Measurements from ENCODE around the gene MDN1.
A peak's percentile ranks its signal among the peaks of the same experiment; 100 is the strongest.
"Not testable (repeated sequence)": the region's sequence is repeated elsewhere in the genome, so short reads cannot be mapped to it uniquely, and the experiment has no call there.

The MDN1 gene

DNA sequence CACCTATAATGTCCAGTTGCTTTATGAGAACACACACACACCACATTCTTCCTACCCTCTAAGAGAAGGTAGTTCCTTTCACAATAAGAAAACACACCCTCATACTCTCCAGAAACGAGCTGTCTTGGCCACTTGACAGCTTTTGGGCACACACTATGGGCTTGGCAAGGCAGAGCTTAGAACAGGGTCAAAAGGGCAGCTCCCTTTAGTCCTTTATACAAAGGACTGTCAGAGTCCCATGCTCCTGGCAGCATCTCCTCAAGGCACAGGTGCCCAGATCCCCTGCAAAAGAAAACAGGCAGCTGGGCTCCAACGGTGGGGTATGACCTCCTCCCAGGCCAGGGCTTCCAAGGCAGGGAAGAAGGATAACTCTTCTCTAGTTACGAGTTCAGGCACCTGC is 176.2 kb downstream of the MDN1 start:
- no peak for DNase-seq

DNA sequence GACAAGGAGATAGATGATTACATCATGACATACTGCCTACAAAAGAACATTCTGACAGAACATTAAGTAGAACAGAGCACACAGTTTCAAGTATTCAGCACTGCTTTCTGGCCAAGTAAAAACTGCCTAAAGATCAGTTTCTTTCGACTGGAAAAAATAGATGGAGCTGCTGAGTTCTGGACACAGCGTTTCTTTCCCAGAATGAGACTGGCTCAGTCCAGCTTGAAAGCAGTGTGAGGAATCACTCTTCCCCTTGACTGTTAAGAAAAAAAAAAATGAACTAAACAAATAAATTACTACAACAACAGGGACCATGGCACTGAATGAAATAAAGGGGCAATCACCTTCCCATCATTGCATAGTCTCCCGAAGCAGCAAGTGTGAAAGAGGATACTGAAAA is 176.6 kb downstream of the MDN1 start:
- no peak for DNase-seq

DNA sequence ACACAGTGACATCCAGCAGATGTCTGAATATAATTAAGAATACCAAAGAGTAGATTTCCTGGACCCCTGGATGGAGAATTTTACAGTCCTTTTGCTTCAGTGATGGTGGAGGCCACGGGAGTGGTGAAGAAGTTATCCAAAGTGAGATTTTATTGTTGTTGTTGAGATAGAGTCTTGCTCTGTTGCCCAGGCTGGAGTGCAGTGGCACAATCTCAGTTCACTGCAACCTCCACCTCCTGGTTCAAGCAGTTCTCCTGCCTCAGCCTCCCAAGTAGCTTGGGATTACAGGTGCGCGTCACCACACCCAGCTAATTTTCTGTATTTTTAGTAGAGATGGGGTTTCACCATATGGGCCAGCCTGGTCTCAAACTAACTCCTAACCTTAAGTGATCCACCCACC is 178.0 kb downstream of the MDN1 start:
- not testable (repeated sequence) for DNase-seq

DNA sequence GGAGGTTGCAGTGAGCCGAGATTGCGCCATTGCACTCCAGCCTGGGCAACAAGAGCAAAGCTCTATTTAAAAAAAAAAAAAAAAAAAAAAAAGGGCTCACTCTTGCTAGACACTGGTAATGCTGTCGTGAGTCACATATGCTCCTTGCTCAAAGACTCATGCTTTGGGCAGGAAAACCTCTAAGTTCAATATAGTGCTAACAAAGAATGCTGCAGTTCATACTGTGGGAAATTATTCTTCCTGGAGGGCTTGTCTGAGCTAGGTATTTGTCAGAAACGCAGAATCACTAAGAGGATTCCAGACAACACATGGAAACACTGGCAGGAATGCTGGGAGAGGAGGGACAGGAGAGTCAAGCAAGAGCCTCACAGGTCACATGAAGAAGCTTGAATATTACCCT is 178.8 kb downstream of the MDN1 start:
- no peak for DNase-seq

DNA sequence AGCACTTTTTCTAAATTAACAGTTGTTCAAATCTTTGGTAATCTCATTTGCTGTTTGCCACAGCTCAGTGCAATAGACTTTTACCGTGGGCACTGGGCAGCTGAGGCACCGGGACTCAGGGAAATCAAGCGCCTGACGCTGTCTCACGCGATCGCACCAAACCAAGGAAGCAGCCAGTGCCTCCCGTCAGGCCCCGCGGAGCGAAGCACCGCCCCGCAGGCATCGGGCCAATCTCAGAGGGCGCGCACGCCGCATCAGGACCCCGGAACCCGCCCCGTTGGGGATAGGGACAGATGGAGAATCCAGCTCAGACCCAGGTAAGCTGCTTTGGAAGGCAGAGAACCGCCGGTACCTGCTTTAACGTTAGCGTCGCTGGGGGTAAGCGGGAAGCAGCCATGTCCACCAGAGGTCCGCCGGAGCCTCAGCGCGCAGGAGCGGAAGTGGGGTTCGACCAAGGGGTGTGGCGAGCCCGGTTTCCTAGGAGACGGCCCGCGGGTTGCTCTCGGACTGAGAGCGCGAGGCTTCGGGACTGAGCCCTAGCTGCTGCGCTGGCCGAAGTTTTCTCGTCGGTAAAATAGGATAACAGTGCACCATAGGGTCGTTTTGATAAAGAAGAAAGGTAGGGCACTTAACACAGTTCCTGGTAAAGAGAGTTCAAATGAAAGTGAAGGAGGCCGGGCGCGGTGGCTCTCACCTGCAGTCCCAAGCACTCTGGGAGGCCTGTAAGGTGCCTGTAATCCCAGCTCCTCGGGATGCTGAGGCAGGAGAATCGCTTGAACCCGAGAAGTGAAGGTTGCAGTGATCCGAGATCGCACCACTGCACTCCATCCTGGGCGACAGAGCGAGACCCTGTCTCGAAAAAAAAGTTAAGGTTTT is 181.0 kb downstream of the MDN1 start, which contains the start of gene LYRM2:
Gene LYRM2, minus strand, starts transcription at position 428 of the 876 bp plus-strand sequence. Its CDS starts 31 bp downstream, at position 397.
- DNase-seq = peak; percentile 95 to 96

DNA sequence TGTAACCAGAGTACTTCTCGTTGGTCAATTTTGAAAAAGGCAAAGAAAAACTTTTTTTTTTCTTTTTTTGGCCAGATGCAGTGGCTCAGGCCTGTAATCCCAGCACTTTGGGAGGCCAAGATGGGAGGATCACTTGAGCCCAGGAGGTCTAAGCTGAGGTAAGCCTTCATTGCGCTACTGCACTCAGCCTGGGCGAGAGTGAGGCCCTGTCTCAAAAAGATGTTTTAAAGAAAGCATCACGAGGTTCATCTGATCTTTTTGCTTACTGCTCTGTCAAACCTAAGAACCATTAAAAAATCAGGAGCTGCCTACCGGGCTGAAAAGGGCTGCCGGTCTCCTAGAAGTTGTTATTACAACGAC is 181.7 kb downstream of the MDN1 start:
- DNase-seq = no peak

DNA sequence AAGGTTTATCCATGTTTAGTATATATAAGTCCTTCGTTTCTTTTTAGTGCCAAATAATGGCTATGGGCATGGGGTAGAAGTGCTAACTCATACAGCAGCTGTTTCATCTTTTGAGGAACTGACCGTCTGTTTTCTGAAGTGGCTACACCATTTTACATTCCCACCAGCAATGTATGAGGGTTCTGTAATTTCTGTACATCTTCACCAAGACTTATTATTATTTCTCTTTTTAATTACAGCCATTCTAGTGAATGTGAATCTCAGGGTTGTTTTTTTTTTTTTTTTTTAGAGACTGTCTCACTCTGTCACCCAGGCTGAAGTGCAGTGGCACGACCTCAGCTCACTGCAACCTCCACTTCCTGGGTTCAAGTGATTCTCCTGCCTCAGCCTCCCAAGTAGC is 183.2 kb downstream of the MDN1 start:
- not testable (repeated sequence) for DNase-seq

DNA sequence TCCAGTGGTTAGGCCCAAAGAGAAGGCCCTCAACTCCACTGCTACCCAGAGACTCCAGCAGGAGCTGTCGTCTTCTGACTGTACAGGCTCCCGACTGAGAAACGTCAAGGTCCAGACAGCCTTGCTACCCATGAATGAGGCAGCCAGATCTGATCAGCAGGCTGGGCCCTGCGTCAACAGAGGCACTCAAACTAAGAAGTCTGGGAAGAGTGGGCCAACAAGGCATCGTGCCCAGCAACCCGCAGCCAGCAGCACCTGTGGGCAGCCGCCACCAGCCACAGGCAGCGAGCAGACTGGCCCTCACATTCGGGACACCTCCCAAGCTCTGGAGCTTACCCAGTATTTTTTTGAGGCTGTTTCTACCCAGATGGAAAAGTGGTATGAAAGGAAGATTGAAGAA is 189.1 kb downstream of the MDN1 start:
- no peak for DNase-seq

DNA sequence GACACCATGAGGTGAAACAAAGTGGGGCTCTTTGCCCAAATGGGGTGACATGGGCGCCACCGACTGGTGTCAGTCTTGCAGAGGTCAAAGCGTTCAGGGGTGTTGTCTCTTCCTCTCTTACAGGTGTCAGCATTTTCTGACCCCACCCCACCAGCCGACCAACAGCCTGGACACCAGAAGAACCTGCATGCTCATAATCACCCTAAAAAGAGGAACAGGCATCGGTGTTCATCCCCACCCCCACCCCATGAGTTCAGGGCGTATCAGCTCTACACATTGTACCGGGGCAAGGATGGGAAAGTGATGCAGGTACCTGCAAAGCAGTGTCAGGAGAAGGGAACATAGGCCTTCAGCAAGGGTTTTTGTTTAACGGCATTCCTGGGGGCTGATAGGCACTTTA is 195.8 kb downstream of the MDN1 start:
- no peak for DNase-seq

DNA sequence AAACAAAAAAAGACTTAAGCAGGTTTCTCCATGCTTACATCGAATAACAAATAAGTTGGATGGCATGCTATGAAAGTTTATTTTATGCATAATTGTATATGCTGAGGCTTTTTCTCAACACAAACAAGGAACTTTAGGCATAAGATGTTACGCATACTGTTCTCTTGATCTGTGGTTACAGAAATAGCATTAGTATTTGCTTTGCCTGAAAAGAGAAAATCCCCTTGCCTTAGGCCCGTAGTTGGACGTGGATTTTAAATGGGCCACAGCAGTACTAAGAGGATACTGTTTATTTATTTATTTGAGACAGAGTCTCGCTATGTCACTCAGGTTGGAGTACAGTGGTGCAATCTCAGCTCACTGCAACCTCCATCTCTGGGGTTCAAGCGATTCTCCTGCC is 200.0 kb downstream of the MDN1 start:
- DNase-seq = no peak

DNA sequence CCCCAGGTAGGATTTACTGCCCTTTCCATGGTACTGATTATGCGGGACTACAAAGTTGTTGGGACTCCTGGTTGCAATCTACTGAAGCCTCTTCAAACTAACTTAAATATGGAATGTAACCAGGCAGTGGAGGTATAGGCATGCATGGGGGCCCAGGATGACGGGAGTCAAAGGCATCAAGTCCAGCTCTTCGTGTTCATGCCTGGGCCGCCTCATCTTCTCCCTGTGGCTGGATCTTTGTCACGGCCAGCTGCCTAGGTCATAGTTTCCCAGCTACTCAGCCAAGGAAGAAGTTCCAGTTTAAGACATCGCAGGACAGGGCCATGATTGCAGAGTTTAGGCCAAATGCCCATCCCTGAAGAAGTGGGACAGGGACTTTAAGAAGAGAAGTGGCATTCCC is 201.6 kb downstream of the MDN1 start:
- no peak for DNase-seq

DNA sequence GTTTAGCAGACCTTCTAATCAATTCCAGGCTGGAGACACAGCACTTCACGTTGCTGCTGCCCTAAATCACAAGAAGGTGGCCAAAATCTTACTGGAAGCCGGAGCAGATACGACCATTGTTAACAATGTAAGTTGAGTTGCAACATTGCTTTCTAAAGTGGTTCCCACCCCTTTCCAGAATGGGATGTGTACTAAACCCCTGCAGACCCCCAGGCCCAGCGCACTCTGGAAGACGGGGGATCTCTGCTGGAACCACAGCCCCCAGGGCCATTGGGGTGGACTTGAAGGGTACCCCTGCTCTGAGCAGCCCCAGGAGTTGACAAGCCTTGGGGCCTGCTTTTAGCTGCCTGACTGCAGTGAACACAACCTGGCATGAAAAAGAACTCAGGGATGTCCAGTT is 203.1 kb downstream of the MDN1 start:
- no peak for DNase-seq

DNA sequence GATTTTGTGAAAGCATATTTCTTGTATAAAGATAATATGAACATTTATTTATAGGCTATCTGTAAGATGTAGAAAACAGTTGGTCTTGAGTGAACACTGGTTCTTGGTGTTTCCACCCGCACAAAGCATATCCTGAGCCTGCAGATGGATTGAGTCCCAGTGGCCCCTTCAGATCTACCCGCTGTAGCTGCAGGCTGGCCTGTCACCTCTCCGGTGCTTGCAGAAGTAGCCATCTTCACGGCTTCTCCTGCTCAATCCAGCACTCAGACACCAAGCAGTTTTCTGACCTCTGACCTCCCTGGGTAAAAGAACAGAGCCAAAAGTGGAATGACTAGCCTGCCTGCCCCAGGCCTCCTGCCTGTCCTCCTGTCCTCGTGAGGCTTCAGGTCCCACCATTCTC is 203.7 kb downstream of the MDN1 start:
- no peak for DNase-seq

DNA sequence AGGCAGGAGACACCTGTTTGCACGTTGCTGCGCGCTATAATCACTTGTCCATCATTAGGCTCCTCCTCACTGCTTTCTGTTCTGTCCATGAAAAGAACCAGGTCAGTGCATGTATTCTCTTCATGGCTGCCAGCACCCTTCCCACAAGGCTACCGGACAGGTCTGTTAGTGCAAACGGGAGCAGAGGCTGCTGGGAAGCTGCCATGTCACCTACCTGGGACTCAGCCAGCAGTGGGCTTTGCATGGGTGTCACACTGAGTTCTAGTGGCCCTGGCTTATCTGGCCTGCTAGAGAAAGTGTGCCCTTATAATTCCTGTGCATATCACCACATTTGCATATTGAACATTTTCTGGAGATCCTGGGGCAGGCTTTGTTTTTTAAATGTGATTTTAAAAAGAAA is 205.8 kb downstream of the MDN1 start:
- no peak for DNase-seq

DNA sequence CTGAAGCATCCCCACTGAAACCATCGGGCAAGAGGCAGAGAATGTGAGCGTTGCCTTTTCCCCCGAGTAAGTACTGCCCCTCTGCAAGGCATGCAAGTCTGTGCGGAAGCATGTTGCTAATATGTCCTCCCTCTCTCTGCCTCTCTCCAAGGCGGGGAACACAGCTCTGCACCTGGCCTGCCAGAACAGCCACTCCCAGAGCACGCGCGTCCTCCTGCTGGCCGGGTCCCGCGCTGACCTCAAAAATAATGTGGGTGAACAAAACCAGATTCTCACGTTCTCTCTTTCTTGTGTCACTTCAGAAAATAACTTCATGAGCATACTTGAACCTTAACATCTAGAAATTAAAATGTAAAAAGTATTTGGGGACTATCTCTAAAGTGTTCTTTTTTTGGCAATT is 207.5 kb downstream of the MDN1 start:
- no peak for DNase-seq

DNA sequence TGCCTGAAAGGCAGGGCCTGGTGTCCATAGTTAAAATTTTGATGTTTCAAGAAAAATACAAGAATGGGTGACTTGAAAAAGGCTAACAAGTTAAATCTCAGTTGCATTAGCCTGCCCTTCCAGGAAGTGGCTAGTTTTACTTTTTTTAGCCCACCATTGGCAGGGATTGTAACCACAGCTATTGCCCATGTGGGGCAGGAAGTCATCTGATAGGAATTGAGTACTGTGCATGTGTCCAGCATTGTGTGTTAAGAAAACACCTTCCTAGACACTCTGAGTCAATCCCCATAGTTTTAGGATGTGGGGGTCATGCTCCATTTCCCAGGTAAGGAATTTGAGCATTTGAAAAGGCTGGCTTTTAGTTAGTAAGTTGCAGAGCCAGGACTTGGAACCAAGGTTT is 207.9 kb downstream of the MDN1 start:
- DNase-seq = no peak

DNA sequence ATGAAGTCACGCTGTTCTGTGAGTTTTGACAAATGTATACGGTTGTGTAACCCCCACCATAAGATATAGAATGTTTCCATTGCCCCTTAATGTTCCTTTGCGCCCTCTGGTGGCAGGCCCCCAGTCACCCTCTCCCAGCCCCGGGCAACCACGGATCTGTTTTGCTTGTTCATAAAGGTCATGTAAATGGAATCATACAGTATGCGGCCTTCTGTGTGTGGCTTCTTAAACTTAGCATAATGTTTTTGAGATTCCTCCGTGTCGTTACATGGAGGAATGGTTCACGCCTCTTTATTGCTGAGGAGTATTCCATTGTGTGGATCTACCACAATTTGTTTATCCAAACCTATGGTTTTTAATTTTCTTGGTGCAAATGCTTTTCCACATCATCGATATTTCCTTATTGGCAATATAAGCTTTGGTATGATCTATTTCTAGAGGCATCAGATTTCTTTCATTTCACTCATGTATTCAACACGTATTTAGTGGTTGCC is 209.4 kb downstream of the MDN1 start:
- peak; percentile 86 to 88 for DNase-seq

DNA sequence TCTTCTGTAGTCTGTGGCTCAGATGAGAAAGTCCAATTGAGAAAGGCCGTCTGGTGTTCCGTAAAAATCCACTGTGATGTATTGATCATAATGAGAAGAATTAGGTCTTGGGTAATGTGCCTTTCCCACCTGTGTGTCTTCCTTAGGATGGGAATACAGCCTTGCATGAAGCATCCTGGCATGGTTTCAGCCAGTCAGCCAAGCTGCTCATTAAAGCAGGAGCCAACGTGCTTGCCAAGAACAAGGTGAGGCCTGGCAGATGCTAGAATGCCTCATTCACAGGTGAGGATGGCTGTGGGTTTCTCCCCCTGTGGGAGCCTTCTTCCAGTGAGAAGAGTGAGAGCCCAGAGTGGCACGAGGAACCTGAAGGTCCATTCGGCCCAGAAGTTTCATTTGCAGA is 213.7 kb downstream of the MDN1 start:
- DNase-seq = no peak

DNA sequence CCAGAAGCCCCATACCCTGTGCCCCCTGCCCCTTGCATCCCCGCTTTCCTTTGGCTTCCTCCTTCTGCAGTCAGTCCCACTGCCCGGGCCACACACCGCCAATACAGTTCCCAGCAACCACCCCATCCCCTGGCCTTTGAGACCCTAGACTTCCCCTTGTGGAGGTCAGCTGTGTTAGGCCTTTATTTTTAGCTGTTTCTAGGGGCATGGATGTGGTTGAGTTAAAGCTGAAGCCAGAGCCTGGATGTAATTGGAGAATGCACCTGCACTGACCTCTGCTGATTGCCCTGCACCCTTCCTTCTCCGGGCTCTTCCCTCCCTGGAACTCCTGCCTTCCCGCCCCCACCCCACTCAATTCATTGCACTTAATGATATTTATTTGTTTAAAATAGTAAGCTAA is 214.9 kb downstream of the MDN1 start:
- no peak for DNase-seq

DNA sequence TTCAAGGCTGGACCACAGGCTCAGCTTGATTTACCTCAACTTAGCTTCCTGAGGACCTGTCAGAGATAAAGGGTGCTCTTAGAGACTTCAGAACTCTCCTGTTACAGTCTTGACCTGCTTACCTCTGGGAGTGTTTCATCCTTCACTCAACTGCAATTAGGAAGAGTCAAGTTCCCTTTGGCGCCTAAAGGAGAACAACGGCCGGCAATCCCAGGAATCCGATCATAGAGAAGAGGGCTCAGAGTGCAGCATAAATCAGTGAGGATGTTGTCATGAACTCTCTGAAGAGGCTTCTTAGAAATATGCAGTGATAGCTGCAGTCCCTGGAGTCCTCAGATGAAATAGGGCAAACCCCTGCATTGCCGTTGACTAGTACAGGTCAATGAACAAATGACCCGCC is 217.4 kb downstream of the MDN1 start:
- DNase-seq = no peak

DNA sequence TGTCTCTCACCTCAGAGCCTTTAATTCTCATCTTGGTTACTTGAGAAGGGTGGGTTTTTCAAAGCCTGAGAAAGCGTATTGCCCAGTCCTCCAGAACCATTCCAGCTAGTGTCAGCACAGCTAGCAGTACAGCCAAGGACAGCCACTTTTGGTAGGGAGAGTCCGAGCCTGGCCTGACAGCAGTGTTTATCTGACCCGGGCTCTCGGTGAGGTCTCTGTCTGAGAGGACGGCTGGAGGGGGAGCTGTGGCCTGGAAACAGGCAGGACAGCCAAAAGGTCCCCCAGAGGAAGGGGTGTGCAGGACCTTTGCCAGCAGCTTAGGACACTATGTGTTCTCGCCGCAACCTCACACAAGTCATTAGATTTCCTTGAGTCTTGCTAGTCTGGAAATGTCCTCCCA is 219.9 kb downstream of the MDN1 start:
- DNase-seq = no peak

DNA sequence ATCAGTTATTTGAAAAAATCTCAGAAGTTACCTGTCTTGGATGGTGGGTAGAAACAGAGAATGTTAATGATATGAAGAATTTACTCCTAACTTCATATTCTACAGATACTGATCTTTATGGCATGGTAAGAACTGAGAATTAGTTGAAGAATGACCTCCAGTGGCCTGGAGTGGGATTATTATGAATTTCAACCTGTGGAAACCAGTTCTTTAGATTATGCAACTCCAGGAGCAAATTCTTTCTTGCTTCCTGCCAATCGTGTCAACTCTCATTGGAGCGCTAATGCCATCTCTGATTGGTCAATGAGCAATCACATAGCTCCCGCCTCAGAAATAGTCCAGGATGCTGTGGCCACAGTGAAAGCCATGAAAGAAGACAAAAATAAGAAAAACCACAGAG is 221.6 kb downstream of the MDN1 start:
- DNase-seq = no peak

DNA sequence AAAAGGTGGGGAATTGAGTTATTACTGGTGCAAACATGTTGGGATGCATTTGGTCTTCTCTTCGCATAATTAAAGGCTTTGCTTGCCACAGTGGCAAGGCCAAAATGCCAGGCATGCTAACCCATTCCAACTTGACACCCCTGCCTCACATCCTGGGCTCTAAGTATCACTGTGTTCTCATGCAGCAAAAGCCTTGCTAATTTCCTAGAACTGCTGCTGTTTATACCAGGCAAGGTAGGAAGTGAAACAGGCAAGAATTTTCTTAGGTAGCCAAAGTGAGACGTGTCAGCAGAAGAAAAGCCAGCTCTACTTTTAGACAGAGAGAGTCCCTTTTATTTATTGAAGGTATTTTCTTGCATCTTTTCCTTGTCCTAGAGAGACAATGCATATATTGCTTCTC is 222.2 kb downstream of the MDN1 start:
- DNase-seq = no peak

DNA sequence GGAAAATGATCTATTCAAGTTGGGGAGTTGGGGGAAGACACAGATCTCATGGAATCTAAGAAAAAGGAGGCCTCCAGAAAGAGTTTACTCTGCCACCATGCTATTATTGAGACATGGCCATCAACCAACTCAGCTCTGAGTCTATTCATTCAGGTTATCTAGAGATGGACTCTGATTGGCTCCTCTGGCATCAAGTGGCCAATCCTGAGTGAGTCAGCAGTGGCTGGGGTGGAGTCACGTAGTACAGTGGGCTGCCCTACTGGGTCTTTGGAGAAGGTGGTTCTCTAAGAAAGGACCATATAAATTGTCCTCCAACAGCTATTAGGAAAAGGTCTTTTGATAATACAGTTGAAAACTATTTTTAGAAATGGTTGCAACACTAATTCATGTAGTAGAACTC is 223.1 kb downstream of the MDN1 start:
- DNase-seq = no peak

DNA sequence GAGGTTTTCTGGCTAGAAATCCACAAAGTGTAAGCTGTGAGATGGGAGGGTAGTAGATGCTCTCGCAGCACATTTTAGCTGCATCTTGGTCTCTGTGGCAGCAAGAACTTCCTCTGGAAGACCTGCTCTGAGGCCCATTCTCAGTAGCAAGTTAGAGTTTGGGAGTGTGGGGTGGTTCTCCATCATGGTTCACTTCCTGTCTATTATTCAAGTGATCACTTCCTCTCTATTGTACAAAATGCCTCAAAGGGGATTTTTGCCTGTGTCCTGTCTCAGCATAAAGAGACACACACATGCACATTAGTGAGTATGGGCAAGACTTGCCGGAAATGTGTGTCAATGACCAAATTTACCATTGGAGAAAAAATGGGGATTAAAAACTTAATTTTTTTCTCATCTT is 223.5 kb downstream of the MDN1 start:
- DNase-seq = no peak
